ENCODE measurements around the gene CFD. TPM values are rescaled to one million over a fixed set of nuclear protein-coding genes. Genes with fewer than 3 reads are reported as not detected.

CFD gene
- total RNA-seq, 4 donors from 2014 or later, result 339 to 1,037 (median 506) TPM

DNA sequence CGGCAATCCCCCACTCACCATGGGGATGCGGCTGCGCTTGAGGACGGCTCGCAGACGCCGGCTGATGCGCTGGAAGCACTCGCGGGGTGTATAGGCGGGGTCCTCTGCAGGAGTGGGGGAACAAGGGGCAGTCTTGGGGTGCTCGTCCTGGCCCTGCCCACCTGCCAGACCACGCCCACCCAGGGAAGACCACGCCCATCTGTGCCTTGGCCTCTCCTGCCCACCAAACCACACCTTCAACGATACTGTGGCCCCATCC, 40.5 kb downstream of the CFD start:
- Histone ChIP-seq H3K36me3 (peaks cover 0 to 3% of the 10 kb centered on the region in 2 donors), H3K27me3 (no peaks in the 10 kb centered on the region), H3K9me3 (no peaks in the 10 kb centered on the region), H3K4me3 (replicated peaks in 1 of 3) (no peak overlapping the region), H3K4me1 (peaks cover 0 to 15% of the 10 kb centered on the region in 2 donors), H3K27ac (no peak overlapping the region)
- no peak for TF ChIP-seq POLR2A (IDR thresholded peaks at IDR 0.05)
- no peak for TF ChIP-seq CTCF (IDR thresholded peaks at IDR 0.05)
- intact Hi-C loops (cut with DNase I), result no loop called here
- DNase-seq, result no peak
- 88 to 93% methylated on average over 14 of the region's 15 CpGs for WGBS, 2 donors

DNA sequence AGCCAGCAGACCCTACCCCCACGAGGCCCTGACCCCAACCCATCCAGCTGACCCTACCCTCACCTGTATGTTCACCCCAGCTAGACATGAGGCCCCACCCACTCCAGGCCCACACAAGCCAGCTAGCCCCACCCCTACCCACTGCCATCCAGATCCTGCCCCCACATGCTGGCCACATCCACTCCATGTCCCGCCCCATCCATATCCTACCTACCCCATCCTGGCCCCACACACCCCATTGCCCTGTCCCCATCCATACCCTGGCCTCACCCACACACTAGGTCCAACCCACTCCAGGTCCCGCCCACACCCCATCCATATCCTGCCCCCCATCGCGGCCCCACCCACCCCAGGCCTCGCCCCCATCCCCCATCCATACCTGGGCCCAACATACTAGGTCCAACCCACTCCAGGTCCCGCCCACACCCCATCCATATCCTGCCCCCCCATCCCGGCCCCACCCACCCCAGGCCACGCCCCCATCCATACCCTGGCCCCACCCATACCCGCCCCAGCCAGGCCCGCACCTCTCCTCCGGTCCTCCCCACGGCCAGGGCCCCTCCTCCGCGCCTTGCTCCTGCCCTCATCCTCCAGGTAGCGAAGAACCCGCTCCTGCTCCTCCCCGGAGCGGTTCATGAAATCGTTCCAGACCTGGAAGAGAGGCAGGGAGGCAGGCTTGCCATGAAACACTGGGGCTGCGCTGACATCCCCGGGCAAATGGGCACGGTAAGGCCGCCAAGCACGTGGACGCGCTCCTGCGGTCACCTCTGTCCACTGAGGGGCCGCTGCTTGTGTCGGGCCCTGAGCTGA, 41.0 kb downstream of the CFD start:
- 87 to 93% methylated on average over 15 to 21 of the region's 30 CpGs for WGBS, 2 donors
- TF ChIP-seq CTCF (IDR thresholded peaks at IDR 0.05) (no peak), POLR2A (IDR thresholded peaks at IDR 0.05) (no peak)
- peaks cover 0 to 15% of the 10 kb centered on the region in 2 donors for H3K4me1 ChIP-seq
- no peak overlapping the region for H3K27ac ChIP-seq
- H3K4me3 ChIP-seq (replicated peaks in 1 of 3), result no peak overlapping the region
- H3K9me3 ChIP-seq, result no peaks in the 10 kb centered on the region
- H3K36me3 ChIP-seq, result peaks cover 0 to 3% of the 10 kb centered on the region in 2 donors
- intact Hi-C loops (cut with DNase I), result no loop called here
- no peak for DNase-seq
- H3K27me3 ChIP-seq, result no peaks in the 10 kb centered on the region

DNA sequence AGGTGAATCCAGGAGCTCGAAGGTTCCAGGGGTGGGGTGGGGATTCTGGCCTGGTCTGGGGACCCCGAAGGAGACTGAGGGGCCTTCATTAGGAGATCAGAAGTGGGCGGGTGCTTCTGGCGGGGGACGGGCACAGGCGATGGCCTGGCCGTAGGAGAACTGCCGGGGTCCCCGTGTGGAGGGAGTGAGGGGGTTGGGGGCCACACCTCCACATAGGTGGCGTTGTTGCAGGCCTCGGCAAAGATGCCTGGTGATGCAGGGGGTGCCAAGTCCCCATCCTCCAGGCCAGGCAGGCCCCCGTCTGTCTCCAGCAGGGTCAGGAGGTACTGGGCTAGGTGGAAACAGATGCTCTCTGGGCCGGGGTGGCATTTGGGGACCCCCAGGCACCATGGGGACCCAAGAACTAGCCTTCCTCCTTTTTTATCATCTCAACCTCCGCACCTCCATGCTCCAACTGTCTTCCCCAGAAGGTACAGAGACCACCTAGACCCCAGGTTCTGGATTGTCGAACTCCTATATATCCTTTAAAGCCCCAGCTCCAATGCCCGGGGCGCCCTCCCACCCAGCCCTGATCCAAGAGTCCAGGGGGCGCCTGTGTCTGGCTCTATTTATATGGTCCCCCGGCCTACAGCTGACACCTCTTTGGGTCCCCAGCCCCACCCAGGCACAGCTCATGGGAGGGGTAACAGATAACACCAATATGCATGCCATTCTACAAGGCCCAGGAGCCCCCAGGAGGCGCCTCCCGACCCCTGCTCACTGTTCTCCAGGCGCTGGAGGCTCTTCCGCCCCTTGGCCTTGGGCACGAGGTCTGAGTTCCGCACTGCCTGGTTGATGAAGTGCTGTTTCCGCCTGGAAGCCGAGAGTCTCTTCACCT, 42.0 kb downstream of the CFD start:
- Histone ChIP-seq H3K36me3 (peaks cover 0 to 3% of the 10 kb centered on the region in 2 donors), H3K4me3 (replicated peaks in 1 of 3) (no peak overlapping the region), H3K9me3 (no peaks in the 10 kb centered on the region), H3K27me3 (no peaks in the 10 kb centered on the region), H3K27ac (no peak overlapping the region), H3K4me1 (peaks cover 0 to 15% of the 10 kb centered on the region in 2 donors)
- WGBS, 2 donors, result 92 to 96% methylated on average over 25 to 26 of the region's 27 CpGs
- TF ChIP-seq CTCF (IDR thresholded peaks at IDR 0.05) (no peak), POLR2A (IDR thresholded peaks at IDR 0.05) (no peak)
- intact Hi-C loops (cut with DNase I), result no loop called here
- no peak for DNase-seq

DNA sequence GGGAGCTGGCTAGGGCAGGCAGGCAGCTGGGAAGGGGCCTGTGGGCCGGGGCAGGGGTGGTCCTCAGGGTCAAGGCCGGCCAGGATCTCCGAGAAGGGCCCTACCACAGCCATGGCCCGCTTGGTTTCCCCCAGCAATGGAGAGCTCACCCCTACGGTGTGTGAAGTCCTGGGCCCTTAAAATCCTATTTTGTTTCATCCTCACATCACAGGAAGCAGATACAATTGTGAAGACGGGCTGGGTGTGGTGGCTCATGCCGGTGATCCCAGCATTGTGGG, 42.6 kb downstream of the CFD start:
- Histone ChIP-seq H3K9me3 (no peaks in the 10 kb centered on the region), H3K27ac (no peak overlapping the region), H3K36me3 (peaks cover 0 to 3% of the 10 kb centered on the region in 2 donors), H3K27me3 (no peaks in the 10 kb centered on the region), H3K4me1 (peaks cover 0 to 15% of the 10 kb centered on the region in 2 donors), H3K4me3 (replicated peaks in 1 of 3) (no peak overlapping the region)
- intact Hi-C loops (cut with DNase I), result no loop called here
- WGBS, 2 donors, result 80 to 92% methylated on average over 4 to 7 of the region's 7 CpGs
- no peak for DNase-seq
- TF ChIP-seq CTCF (IDR thresholded peaks at IDR 0.05) (no peak), POLR2A (IDR thresholded peaks at IDR 0.05) (no peak)
